Measurements from ENCODE around the gene HNMT.

DNA sequence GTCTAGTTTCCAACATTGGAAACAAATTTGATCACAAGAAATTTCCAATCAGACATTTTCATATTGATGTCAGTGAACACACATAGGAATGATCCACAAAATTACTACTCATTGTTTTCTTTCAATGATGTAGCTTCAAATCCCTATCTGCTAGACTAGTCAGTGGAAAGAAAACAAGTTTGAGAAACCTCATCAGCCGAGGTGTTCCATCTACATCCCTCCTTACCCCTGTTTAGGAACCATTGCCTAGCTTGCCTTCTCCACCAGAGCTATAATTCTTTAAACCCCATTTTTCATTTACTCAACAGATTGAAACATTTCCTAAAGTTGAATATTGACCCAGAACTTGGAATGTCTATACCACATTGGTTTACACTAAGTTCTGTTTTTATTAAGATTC is 45.3 kb downstream of the HNMT start:
- TF ChIP-seq CTCF (IDR thresholded peaks at IDR 0.05) (no peak), POLR2A (IDR thresholded peaks at IDR 0.05) (no peak)

Data from prostate gland (tissue), 2 donors.